Astrocyte (in vitro differentiated cells and primary cell): ENCODE results near the gene ABCC12. TPM values are rescaled to one million over a fixed set of nuclear protein-coding genes. Genes with fewer than 3 reads are reported as not detected.
A peak's percentile ranks its signal among the peaks of the same experiment; 100 is the strongest.

Experiments
- DNase-seq: peaks from one replicate; pipeline ENCODE4 v3.0.0-alpha.2; 2010; ENCODE audit warnings: low read depth
- FAIRE-seq: peaks from 2 replicates; lab custom pipeline; 2011; peaks lifted over from hg19 to GRCh38; lab: Jason Lieb, UNC
- H2AFZ ChIP-seq: 2 replicates; pipeline ENCODE4 v1.6.0; 2012; ENCODE audit warnings: low read depth, low read length, inconsistent platforms
- H3K27ac ChIP-seq: 2 replicates; pipeline ENCODE4 v1.5.1; 2011; ENCODE audit warnings: low read depth, low read length, inconsistent platforms
- H3K27me3 ChIP-seq: 2 replicates; pipeline ENCODE4 v1.6.0; 2011; ENCODE audit warnings: low read length, inconsistent platforms; ENCODE audit not compliant: insufficient read depth
- H3K36me3 ChIP-seq: 2 replicates; pipeline ENCODE4 v1.5.1; 2011; ENCODE audit warnings: low read length, inconsistent platforms; ENCODE audit not compliant: insufficient read depth
- H3K4me1 ChIP-seq: 2 replicates; pipeline ENCODE4 v1.5.1; 2011; ENCODE audit warnings: low read length, inconsistent platforms; ENCODE audit not compliant: insufficient read depth
- H3K4me2 ChIP-seq: 2 replicates; pipeline ENCODE4 v1.6.0; 2012; ENCODE audit warnings: low read length, inconsistent platforms
- H3K4me3 ChIP-seq: 2 replicates; pipeline ENCODE4 v1.5.1; 2011; ENCODE audit warnings: low read depth, mild to moderate bottlenecking, low read length, inconsistent platforms; ENCODE audit not compliant: insufficient read depth
- H3K79me2 ChIP-seq: 2 replicates; pipeline ENCODE4 v1.6.0; 2012; ENCODE audit warnings: mild to moderate bottlenecking, low read length, inconsistent platforms; ENCODE audit not compliant: insufficient read depth
- H3K9ac ChIP-seq: 2 replicates; pipeline ENCODE4 v1.6.0; 2012; ENCODE audit warnings: mild to moderate bottlenecking, low read length, inconsistent platforms
- H3K9me3 ChIP-seq: 2 replicates; pipeline ENCODE4 v1.5.1; 2012; ENCODE audit warnings: low read depth, mild to moderate bottlenecking, low read length, inconsistent platforms; ENCODE audit not compliant: insufficient read depth
- H4K20me1 ChIP-seq: 2 replicates; pipeline ENCODE4 v1.6.0; 2012; ENCODE audit warnings: low read length, inconsistent platforms; ENCODE audit not compliant: insufficient read depth
- H3K27ac Mint-ChIP-seq: one replicate; pipeline ENCODE4 v1.8.0; 2021; ENCODE audit warnings: mild to moderate bottlenecking, mixed read lengths; ENCODE audit not compliant: unreplicated experiment
- H3K27me3 Mint-ChIP-seq: one replicate; pipeline ENCODE4 v1.8.0; 2021; ENCODE audit warnings: low read depth, mixed read lengths; ENCODE audit not compliant: unreplicated experiment
- H3K36me3 Mint-ChIP-seq: one replicate; pipeline ENCODE4 v1.8.0; 2021; ENCODE audit warnings: low read depth, mixed read lengths; ENCODE audit not compliant: unreplicated experiment
- H3K4me1 Mint-ChIP-seq: one replicate; pipeline ENCODE4 v1.8.0; 2021; ENCODE audit warnings: low read depth, mixed read lengths; ENCODE audit not compliant: unreplicated experiment
- H3K4me3 Mint-ChIP-seq: one replicate; pipeline ENCODE4 v1.8.0; 2021; ENCODE audit warnings: mild to moderate bottlenecking, moderate library complexity, mixed read lengths; ENCODE audit not compliant: unreplicated experiment
- H3K9me3 Mint-ChIP-seq: one replicate; pipeline ENCODE4 v1.8.0; 2021; ENCODE audit warnings: mild to moderate bottlenecking, mixed read lengths; ENCODE audit not compliant: unreplicated experiment
- EZH2 ChIP-seq: IDR thresholded peaks from 2 replicates; pipeline ENCODE4 v1.6.1; 2012; ENCODE audit warnings: mild to moderate bottlenecking, low read length, inconsistent platforms; ENCODE audit not compliant: insufficient read depth
- total RNA-seq: library from RNA; stranded (reverse); gene quantifications from 2 replicates; pipeline ENCODE4 v1.2.1, GENCODE V29; 2021
- TF ChIP-seq, protein P1 (sequence below): IDR thresholded peaks from 2 replicates; pipeline ENCODE4 v1.5.1; 2011; ENCODE audit warnings: low read depth, mild to moderate bottlenecking, inconsistent platforms, low read length, moderate library complexity; ENCODE audit not compliant: insufficient read depth

The ABCC12 gene
- total RNA-seq, 1 donor from 2014 or later = not detected

DNA sequence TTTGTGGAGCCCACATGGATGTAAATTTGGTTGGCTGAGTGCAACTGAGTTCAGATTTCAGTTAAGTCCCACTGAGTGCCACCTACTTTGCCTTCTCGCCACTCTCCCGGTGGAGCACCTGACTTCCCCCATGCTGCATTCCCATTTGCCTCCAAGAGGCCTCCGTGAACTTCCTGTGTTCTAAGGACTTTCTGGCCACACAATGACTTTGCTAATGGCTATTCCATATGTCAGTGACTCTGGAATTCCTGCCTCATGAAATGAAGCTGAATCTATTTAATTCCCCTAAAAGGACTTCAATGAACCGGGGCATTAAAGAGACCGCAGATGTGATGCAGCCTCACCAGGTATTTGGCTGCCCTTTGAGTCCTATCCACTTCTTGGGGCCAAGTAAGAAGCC is 29.9 kb downstream of the ABCC12 start:
- Histone ChIP-seq H3K27me3 (no peaks in the 10 kb centered on the region), H3K36me3 (no peaks in the 10 kb centered on the region), H3K4me1 (peaks cover 43% of the 10 kb centered on the region), H3K4me2 (no peak overlapping the region), H3K9me3 (no peaks in the 10 kb centered on the region), H3K27ac (peak overlapping the region; percentile 82), H2AFZ (no peak overlapping the region), H3K79me2 (no peaks in the 10 kb centered on the region), H3K9ac (no peak overlapping the region), H4K20me1 (no peaks in the 10 kb centered on the region), H3K4me3 (no peak overlapping the region)
- no peak overlapping the region for H3K4me3 Mint-ChIP-seq
- H3K4me1 Mint-ChIP-seq = peaks cover 45% of the 10 kb centered on the region
- DNase-seq (peak; percentile 28), FAIRE-seq (no peak)
- no peaks in the 10 kb centered on the region for H3K36me3 Mint-ChIP-seq
- TF ChIP-seq, protein P1, sequence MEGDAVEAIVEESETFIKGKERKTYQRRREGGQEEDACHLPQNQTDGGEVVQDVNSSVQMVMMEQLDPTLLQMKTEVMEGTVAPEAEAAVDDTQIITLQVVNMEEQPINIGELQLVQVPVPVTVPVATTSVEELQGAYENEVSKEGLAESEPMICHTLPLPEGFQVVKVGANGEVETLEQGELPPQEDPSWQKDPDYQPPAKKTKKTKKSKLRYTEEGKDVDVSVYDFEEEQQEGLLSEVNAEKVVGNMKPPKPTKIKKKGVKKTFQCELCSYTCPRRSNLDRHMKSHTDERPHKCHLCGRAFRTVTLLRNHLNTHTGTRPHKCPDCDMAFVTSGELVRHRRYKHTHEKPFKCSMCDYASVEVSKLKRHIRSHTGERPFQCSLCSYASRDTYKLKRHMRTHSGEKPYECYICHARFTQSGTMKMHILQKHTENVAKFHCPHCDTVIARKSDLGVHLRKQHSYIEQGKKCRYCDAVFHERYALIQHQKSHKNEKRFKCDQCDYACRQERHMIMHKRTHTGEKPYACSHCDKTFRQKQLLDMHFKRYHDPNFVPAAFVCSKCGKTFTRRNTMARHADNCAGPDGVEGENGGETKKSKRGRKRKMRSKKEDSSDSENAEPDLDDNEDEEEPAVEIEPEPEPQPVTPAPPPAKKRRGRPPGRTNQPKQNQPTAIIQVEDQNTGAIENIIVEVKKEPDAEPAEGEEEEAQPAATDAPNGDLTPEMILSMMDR = no peak
- no peak for TF ChIP-seq EZH2
- H3K27ac Mint-ChIP-seq = no peak overlapping the region
- H3K27me3 Mint-ChIP-seq = peaks cover 4% of the 10 kb centered on the region
- H3K9me3 Mint-ChIP-seq = no peaks in the 10 kb centered on the region

DNA sequence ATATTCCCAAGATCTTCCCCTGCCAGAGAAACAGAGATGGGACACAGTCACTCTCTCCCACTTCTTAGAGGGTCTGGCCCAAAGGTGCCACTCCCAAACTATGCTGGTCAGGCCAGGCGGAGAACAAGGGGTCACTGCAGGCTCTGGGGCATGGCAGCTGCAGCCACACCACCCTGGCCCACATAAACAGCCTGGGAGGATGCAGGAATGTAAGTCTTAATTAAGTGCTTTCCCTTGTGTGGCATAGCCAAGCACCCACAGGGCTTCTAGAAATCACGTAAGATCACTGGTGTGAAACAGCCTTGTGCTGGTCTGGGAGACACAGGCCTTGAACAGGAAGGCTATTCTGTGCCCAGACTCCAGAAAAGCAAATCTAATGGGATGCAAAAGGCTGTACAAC is 31.5 kb downstream of the ABCC12 start:
- no peak for TF ChIP-seq EZH2
- TF ChIP-seq, protein P1 = no peak
- Histone ChIP-seq H2AFZ (no peak overlapping the region), H4K20me1 (no peaks in the 10 kb centered on the region), H3K4me2 (peak overlapping the region; percentile 67), H3K4me1 (peaks cover 43% of the 10 kb centered on the region), H3K9ac (no peak overlapping the region), H3K9me3 (no peaks in the 10 kb centered on the region), H3K79me2 (no peaks in the 10 kb centered on the region), H3K27me3 (no peaks in the 10 kb centered on the region), H3K4me3 (no peak overlapping the region), H3K27ac (peak overlapping the region; percentile 96), H3K36me3 (no peaks in the 10 kb centered on the region)
- H3K4me3 Mint-ChIP-seq = no peak overlapping the region
- H3K9me3 Mint-ChIP-seq = no peaks in the 10 kb centered on the region
- FAIRE-seq (no peak), DNase-seq (no peak)
- H3K36me3 Mint-ChIP-seq = no peaks in the 10 kb centered on the region
- H3K4me1 Mint-ChIP-seq = peaks cover 45% of the 10 kb centered on the region
- H3K27me3 Mint-ChIP-seq = peaks cover 2% of the 10 kb centered on the region
- peak overlapping the region; percentile 2 for H3K27ac Mint-ChIP-seq

DNA sequence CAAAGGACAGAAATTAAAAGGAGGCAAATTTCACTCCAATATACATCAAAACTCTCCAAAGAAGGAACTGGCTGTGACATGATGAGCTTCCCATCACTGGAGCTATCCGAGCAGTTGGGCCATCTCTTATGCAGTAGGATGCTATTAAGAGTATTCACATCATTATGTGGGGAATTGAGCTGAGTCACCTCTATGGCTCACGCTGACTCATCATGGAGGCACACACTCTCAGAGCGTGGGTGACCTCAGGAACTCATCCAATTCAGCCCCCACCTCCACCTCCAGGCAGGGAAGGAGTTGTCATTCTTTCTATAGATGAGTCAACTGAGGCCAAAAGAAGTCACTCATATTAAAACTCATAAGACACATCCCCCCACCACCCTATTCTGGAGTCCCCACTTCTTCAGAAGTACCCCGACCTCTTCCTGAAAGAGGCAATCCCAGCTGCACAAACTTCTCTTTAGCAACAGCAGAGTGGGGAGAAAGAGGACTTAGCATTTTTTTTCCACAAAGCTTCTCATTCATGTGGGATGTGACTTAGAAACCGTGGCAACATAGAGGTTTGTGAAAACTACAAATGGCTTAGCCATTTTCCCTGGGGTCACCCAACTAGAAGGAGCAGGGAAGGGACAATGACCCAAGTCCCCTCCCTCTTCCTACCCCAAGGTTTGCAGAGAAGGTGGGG is 32.5 kb downstream of the ABCC12 start:
- Histone ChIP-seq H3K4me2 (peak overlapping the region; percentile 67), H4K20me1 (no peaks in the 10 kb centered on the region), H3K9ac (peak overlapping the region; percentile 60), H3K27ac (peak overlapping the region; percentile 96), H3K4me1 (peaks cover 42% of the 10 kb centered on the region), H3K79me2 (no peaks in the 10 kb centered on the region), H2AFZ (peak overlapping the region; percentile 12), H3K36me3 (no peaks in the 10 kb centered on the region), H3K4me3 (no peak overlapping the region), H3K9me3 (no peaks in the 10 kb centered on the region), H3K27me3 (no peaks in the 10 kb centered on the region)
- Mint-ChIP-seq H3K4me1 (peaks cover 45% of the 10 kb centered on the region), H3K27me3 (peaks cover 1% of the 10 kb centered on the region), H3K36me3 (no peaks in the 10 kb centered on the region), H3K4me3 (peak overlapping the region; percentile 9), H3K9me3 (no peaks in the 10 kb centered on the region), H3K27ac (peak overlapping the region; percentile 90)
- FAIRE-seq (peak; percentile 99), DNase-seq (peak; percentile 99)
- TF ChIP-seq, protein P1 = no peak
- no peak for TF ChIP-seq EZH2
